ENCODE data around the gene LGR5. TPM values are rescaled to one million over a fixed set of nuclear protein-coding genes. Genes with fewer than 3 reads are reported as not detected.

LGR5 gene
- total and polyA plus RNA-seq, 2 of the 8 experiments (the other 6 are each of a cell fraction or from before 2014, with no cell fraction given), result 0.08 to 0.19 TPM

DNA sequence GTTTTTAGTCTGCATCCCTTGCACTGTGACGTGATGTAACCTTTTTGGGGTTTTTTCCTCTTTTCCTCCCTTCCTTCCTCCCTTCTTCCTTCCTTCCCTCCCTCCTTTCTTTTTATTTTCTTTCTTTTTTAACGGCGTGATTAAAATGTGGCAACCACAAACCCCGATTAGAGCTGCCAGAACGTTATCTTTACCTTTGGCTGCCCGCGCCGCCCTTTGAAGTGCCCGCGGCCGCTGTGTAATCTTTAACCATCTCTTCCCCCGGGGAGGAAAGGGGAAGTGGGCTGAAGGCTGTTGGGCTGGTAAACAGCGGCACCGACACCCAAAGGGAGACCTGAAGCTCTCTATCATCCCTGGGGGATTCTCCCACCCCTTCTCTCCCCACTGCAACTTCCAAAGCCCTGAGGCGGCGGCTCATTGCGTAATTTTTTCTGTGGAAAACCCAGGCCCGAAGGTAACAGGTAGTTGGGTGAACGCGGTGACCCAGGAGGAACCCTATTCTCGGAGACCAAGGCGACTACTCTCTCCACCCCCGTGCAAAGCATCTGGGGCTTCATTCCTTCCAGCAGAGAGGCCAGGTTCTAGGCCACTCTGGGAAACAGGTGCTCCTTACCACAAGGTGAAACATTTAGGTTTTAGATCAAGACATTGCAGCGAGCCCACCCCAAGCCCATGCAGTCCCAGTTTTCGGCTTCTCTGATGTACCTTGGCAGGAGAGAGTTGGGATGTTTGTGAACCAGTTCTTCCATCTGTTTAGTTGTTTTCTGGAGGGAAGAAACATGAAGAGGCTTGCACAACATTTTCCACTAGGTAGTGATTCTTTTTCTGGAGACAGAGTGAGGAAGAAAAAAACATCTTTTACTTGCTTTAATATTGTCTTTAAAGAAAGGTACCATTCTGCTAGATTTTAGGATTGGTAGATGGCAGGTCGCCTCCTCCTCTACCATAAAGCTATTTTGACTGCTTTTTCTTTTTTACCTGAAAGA lies 1.5 kb downstream of the LGR5 start (continued):
- TF ChIP-seq, protein P1, sequence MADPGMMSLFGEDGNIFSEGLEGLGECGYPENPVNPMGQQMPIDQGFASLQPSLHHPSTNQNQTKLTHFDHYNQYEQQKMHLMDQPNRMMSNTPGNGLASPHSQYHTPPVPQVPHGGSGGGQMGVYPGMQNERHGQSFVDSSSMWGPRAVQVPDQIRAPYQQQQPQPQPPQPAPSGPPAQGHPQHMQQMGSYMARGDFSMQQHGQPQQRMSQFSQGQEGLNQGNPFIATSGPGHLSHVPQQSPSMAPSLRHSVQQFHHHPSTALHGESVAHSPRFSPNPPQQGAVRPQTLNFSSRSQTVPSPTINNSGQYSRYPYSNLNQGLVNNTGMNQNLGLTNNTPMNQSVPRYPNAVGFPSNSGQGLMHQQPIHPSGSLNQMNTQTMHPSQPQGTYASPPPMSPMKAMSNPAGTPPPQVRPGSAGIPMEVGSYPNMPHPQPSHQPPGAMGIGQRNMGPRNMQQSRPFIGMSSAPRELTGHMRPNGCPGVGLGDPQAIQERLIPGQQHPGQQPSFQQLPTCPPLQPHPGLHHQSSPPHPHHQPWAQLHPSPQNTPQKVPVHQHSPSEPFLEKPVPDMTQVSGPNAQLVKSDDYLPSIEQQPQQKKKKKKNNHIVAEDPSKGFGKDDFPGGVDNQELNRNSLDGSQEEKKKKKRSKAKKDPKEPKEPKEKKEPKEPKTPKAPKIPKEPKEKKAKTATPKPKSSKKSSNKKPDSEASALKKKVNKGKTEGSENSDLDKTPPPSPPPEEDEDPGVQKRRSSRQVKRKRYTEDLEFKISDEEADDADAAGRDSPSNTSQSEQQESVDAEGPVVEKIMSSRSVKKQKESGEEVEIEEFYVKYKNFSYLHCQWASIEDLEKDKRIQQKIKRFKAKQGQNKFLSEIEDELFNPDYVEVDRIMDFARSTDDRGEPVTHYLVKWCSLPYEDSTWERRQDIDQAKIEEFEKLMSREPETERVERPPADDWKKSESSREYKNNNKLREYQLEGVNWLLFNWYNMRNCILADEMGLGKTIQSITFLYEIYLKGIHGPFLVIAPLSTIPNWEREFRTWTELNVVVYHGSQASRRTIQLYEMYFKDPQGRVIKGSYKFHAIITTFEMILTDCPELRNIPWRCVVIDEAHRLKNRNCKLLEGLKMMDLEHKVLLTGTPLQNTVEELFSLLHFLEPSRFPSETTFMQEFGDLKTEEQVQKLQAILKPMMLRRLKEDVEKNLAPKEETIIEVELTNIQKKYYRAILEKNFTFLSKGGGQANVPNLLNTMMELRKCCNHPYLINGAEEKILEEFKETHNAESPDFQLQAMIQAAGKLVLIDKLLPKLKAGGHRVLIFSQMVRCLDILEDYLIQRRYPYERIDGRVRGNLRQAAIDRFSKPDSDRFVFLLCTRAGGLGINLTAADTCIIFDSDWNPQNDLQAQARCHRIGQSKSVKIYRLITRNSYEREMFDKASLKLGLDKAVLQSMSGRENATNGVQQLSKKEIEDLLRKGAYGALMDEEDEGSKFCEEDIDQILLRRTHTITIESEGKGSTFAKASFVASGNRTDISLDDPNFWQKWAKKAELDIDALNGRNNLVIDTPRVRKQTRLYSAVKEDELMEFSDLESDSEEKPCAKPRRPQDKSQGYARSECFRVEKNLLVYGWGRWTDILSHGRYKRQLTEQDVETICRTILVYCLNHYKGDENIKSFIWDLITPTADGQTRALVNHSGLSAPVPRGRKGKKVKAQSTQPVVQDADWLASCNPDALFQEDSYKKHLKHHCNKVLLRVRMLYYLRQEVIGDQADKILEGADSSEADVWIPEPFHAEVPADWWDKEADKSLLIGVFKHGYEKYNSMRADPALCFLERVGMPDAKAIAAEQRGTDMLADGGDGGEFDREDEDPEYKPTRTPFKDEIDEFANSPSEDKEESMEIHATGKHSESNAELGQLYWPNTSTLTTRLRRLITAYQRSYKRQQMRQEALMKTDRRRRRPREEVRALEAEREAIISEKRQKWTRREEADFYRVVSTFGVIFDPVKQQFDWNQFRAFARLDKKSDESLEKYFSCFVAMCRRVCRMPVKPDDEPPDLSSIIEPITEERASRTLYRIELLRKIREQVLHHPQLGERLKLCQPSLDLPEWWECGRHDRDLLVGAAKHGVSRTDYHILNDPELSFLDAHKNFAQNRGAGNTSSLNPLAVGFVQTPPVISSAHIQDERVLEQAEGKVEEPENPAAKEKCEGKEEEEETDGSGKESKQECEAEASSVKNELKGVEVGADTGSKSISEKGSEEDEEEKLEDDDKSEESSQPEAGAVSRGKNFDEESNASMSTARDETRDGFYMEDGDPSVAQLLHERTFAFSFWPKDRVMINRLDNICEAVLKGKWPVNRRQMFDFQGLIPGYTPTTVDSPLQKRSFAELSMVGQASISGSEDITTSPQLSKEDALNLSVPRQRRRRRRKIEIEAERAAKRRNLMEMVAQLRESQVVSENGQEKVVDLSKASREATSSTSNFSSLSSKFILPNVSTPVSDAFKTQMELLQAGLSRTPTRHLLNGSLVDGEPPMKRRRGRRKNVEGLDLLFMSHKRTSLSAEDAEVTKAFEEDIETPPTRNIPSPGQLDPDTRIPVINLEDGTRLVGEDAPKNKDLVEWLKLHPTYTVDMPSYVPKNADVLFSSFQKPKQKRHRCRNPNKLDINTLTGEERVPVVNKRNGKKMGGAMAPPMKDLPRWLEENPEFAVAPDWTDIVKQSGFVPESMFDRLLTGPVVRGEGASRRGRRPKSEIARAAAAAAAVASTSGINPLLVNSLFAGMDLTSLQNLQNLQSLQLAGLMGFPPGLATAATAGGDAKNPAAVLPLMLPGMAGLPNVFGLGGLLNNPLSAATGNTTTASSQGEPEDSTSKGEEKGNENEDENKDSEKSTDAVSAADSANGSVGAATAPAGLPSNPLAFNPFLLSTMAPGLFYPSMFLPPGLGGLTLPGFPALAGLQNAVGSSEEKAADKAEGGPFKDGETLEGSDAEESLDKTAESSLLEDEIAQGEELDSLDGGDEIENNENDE (IDR thresholded peaks at IDR 0.05; ENCODE audit: insufficient replicate concordance, low read length), result no peak
